Stomach (tissue), 4 donors: ENCODE data around the gene TEAD1.

Experiments used
- EP300 ChIP-seq: sonication (generic); formaldehyde crosslinking; IDR thresholded peaks from one replicate; pipeline ENCODE4 v1.6.1; 2017; ENCODE audit warnings: antibody characterized with exemption
- POLR2A ChIP-seq, 4 donors: fragments of 450-650 bp; IDR thresholded peaks; one replicate each; pipeline ENCODE4 v1.6.1; 2016; ENCODE audit warnings: antibody characterized with exemption in 4 of 4, control low read depth in 2 of 4, mild to moderate bottlenecking in 1 of 4, moderate library complexity in 1 of 4
- POLR2AphosphoS5 ChIP-seq, 3 donors: sonication (generic); formaldehyde crosslinking; IDR thresholded peaks; one replicate each; pipeline ENCODE4 v1.6.1; 2016; ENCODE audit warnings: antibody characterized with exemption in 3 of 3
- TF ChIP-seq, protein P1 (sequence below), 7 experiments: fragments of 450-650 bp in 4 of 7; fragments of 200-600 bp in 3 of 7; sonication (generic) in 3 of 7; IDR thresholded peaks; one replicate each; pipeline ENCODE4 v1.5.1; 2016 to 2019; ENCODE audit warnings: antibody characterized with exemption in 7 of 7, control low read depth in 2 of 7, mild to moderate bottlenecking in 1 of 7

DNA sequence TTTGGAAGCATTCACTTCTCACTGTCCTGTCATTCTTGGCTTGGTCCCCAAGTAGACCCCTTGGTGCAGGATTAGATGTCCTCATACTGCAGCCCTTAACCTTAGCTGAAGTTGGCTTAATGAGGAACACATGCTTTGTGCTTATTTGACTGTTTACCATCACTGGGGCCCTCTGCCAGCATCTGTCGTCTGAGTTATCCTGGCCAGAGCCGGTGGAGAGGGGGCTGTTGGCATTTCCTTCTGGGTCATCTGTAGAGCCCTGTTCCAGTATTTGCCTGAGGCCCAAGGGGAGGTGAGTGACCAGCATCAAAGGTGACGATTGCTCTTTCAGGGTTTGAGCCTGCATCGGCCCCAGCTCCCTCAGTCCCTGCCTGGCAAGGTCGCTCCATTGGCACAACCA lies 208.4 kb downstream of the TEAD1 start:
- TF ChIP-seq, protein P1, sequence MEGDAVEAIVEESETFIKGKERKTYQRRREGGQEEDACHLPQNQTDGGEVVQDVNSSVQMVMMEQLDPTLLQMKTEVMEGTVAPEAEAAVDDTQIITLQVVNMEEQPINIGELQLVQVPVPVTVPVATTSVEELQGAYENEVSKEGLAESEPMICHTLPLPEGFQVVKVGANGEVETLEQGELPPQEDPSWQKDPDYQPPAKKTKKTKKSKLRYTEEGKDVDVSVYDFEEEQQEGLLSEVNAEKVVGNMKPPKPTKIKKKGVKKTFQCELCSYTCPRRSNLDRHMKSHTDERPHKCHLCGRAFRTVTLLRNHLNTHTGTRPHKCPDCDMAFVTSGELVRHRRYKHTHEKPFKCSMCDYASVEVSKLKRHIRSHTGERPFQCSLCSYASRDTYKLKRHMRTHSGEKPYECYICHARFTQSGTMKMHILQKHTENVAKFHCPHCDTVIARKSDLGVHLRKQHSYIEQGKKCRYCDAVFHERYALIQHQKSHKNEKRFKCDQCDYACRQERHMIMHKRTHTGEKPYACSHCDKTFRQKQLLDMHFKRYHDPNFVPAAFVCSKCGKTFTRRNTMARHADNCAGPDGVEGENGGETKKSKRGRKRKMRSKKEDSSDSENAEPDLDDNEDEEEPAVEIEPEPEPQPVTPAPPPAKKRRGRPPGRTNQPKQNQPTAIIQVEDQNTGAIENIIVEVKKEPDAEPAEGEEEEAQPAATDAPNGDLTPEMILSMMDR (IDR thresholded peaks at IDR 0.05): no peak
- no peak for TF ChIP-seq POLR2A (IDR thresholded peaks at IDR 0.05)
- TF ChIP-seq EP300: no peak
- TF ChIP-seq POLR2AphosphoS5 (IDR thresholded peaks at IDR 0.05): no peak
